Mononuclear cell (primary cell): ENCODE data around the gene SLC2A2. TPM values are rescaled to one million over a fixed set of nuclear protein-coding genes. Genes with fewer than 3 reads are reported as not detected.
"Not testable (repeated sequence)": the region's sequence is repeated elsewhere in the genome, so short reads cannot be mapped to it uniquely, and the experiment has no call there.

Experiments
- H3K27me3 ChIP-seq: 2 replicates; pipeline ENCODE4 v1.6.0; 2011; ENCODE audit warnings: low read length, control low read depth; ENCODE audit not compliant: insufficient read depth
- H3K4me1 ChIP-seq: 2 replicates; pipeline ENCODE4 v1.5.1; 2011; ENCODE audit warnings: mild to moderate bottlenecking, low read length, control low read depth; ENCODE audit not compliant: insufficient read depth
- H3K4me3 ChIP-seq: 2 replicates; pipeline ENCODE4 v1.5.1; 2011; ENCODE audit warnings: mild to moderate bottlenecking, low read length, moderate library complexity
- H3K9me3 ChIP-seq: 2 replicates; pipeline ENCODE4 v1.5.1; 2011; ENCODE audit warnings: low read depth, mild to moderate bottlenecking, control low read depth, low read length
- total RNA-seq: library from RNA; depleted of rRNA; stranded (reverse); fragments of >200 nt; gene quantifications from one replicate; pipeline ENCODE4 v1.2.3, GENCODE V29; 2012

SLC2A2 gene
- total RNA-seq, 1 donor, result not detected

GRCh38 chr3:170980399-170980798, 46.1 kb downstream of the SLC2A2 start:
- Histone ChIP-seq H3K9me3 (no peaks in the 10 kb centered on the region), H3K4me3 (no peak overlapping the region), H3K27me3 (no peaks in the 10 kb centered on the region), H3K4me1 (no peaks in the 10 kb centered on the region)

GRCh38 chr3:170977949-170978745, 48.4 kb downstream of the SLC2A2 start:
- Histone ChIP-seq H3K27me3 (no peaks in the 10 kb centered on the region), H3K4me1 (no peaks in the 10 kb centered on the region), H3K9me3 (no peaks in the 10 kb centered on the region), H3K4me3 (no peak overlapping the region)

DNA sequence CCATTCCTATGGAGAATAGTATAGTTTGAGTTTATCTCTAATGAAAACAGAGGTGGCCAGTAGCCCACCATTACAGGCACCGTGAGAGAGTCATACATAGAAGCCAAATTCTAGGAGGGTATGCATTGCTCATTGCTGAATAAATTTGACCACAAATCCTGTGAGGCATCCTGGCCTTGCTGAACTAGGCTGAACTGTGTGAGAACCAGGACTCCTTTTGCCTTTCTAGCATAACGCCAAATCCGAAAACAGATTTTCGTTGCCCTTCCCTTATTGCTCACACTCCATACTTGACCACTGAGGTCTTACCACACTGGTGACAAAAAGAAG, 50.4 kb downstream of the SLC2A2 start:
- Histone ChIP-seq H3K27me3 (no peaks in the 10 kb centered on the region), H3K4me1 (no peaks in the 10 kb centered on the region), H3K9me3 (no peaks in the 10 kb centered on the region), H3K4me3 (no peak overlapping the region)

DNA sequence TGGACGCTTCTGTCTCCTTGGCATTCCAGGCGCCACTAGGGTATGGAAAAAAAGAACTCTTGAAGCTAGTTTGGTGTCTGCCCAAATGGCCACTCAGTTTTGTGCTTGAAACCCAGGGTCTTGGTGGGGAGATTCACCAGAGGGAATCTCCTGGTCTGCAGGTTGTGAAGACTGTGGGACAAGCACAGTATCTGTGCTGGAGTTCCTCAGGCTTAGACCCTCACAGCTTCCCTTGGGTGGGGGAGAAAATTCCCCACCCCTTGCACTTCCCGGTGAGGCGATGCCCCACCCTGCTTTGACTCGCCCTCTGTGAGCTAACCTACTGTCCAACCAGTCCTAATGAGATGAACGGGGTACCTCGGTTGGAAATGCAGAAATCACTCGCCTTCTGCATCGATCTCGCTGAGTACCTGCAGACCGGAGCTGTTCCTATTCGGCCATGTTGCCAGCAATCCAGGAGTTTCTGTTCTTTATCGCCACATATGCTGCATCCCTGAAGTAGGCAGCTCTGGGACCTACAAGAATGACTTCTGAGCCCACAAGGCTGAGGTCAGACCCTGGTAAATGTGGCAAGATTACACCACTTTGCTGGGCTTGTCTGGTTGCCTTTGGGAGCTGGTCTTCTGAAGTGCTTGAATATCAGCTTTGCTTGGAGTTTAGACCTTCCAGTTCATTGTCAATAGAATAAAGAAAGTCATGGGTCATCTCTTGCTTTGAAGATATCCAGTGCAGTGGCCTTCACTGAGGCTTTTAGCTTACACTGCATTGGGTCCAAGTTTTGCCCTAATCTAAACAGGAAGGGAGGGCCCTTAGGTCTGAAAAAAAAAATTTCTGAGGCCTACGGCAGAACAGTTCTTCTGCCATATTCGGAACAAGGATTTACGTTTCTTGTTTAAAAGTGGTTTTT, 51.0 kb downstream of the SLC2A2 start:
- Histone ChIP-seq H3K9me3 (no peaks in the 10 kb centered on the region), H3K27me3 (no peaks in the 10 kb centered on the region), H3K4me3 (no peak overlapping the region), H3K4me1 (no peaks in the 10 kb centered on the region)

- Histone ChIP-seq H3K4me3 (no peak overlapping the region), H3K4me1 (no peaks in the 10 kb centered on the region), H3K9me3 (no peaks in the 10 kb centered on the region)
Observed at GRCh38 chr3:170974872-170975271, 51.6 kb downstream of the SLC2A2 start.

DNA sequence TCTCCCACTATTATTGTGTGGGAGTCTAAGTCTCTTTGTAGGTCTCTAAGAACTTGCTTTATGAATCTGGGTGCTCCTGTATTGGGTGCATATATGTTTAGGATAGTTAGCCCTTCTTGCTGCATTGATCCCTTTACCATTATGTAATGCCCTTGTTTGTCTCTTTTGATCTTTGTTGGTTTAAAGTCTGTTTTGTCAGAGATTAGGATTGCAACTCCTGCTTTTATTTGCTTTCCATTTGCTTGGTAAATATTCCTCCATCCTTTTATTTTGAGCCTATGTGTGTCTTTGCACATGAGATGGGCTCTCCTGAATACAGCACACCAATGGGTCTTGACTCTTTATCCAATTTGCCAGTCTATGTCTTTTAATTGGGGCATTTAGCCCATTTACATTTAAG, 53.6 kb downstream of the SLC2A2 start:
- not testable (repeated sequence) for H3K4me1 ChIP-seq, H3K4me3 ChIP-seq, H3K27me3 ChIP-seq, H3K9me3 ChIP-seq

More at GRCh38 chr3:170974872-170975271, 51.6 kb downstream of the SLC2A2 start:
- no peaks in the 10 kb centered on the region for H3K27me3 ChIP-seq

- Histone ChIP-seq H3K4me3 (no peak overlapping the region), H3K27me3 (no peaks in the 10 kb centered on the region), H3K4me1 (no peaks in the 10 kb centered on the region), H3K9me3 (no peaks in the 10 kb centered on the region)
Observed at GRCh38 chr3:170967126-170967525, 59.4 kb downstream of the SLC2A2 start.

DNA sequence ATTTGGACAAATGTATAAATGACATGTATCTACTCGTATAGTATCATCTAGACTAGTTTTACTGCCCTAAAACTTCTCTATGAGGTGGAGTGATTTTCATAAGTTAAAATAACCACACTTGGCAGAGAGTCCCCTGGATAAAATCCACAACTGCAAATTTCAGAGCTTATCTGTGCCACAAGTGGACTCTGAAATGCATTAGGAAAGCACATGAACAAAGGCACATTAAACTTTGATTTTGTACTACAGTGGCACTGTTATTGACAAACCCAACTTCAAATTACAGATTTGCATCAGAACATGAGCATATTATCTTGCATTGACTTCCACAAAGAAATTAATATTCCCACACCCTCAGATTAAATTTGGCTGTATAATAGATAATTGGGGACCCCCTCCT, 60.0 kb downstream of the SLC2A2 start:
- H3K4me3 ChIP-seq, result no peak overlapping the region
- no peaks in the 10 kb centered on the region for H3K9me3 ChIP-seq
- H3K4me1 ChIP-seq, result no peaks in the 10 kb centered on the region
- no peaks in the 10 kb centered on the region for H3K27me3 ChIP-seq

- H3K4me3 ChIP-seq, result no peak overlapping the region
- no peaks in the 10 kb centered on the region for H3K4me1 ChIP-seq
- no peaks in the 10 kb centered on the region for H3K9me3 ChIP-seq
- H3K27me3 ChIP-seq, result no peaks in the 10 kb centered on the region
Observed at GRCh38 chr3:170962411-170962810, 64.1 kb downstream of the SLC2A2 start.

DNA sequence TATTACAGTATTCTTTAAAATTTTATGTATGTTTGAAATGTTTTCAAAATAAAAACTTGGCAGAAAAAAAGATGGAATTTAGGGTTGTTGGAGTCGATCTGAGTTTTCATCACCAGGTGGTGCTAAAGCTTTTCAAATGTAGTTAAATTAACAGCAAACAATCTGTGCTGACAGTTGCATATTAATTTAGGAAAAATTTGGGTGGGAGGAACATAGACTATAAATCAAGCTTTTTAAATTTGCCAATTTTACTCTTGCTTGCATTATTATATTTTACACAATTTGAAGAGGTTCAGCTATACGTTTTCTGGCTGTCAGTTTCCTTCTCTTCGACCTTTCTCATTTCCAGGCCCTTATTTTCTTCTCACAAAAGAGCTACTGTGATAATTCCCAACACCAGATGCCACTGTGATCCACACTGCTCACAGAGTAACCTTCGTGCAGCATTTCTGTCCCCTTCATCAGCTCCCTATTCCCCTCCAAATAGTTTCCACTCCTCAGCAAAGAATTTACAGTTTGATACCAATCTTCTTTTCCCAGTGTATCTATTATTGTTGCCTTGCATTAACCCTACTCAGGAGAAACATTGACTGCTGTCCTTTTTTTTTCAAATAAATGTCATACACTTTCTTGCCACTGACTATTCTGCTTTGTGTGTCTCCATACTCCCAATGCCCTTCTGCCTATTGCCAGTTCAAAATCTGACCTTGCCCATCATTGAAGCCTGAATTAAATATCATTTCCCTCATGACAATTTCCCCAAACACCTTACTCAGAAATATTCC, 64.7 kb downstream of the SLC2A2 start:
- Histone ChIP-seq H3K27me3 (no peaks in the 10 kb centered on the region), H3K4me1 (no peaks in the 10 kb centered on the region), H3K4me3 (no peak overlapping the region), H3K9me3 (no peaks in the 10 kb centered on the region)

DNA sequence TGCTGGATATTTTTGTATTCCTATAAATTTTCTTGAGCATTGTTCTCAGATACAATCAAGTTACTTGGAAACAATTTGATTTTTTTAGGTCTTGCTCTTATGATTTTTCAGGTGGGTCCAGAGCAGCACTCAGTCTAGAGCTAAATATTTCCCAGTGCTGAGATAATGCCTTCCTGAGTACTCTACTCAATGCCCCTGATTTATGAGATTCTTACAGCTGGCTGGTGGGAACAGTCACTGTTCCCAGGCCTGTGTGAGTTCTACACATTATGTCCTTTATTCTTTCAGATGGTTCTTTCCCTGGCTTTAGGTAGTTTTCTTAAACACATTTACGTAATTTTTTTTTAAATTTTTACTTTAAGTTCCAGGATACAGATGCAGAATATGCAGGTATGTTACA, 67.1 kb downstream of the SLC2A2 start:
- Histone ChIP-seq H3K27me3 (no peaks in the 10 kb centered on the region), H3K4me1 (no peaks in the 10 kb centered on the region), H3K9me3 (no peaks in the 10 kb centered on the region), H3K4me3 (no peak overlapping the region)

DNA sequence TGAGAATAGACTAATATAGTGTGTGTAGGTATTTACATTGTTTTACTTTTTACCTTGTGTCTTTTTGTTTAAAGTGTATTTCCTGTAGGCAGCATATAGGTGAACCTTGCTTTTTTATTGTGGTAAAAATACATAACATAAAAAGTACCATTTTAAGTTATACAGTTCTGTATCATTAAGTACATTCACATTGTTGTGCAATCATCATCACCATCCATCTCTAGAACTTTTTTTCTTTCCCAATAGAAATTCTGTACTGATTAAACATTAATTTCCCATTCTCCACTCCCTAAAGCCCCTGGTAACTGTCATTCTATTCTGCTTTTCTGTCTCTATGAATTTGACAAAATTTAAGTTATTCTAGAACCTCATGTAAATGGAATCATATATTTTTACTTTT, 69.9 kb downstream of the SLC2A2 start:
- Histone ChIP-seq H3K27me3 (no peaks in the 10 kb centered on the region), H3K9me3 (no peaks in the 10 kb centered on the region), H3K4me3 (no peak overlapping the region), H3K4me1 (no peaks in the 10 kb centered on the region)

DNA sequence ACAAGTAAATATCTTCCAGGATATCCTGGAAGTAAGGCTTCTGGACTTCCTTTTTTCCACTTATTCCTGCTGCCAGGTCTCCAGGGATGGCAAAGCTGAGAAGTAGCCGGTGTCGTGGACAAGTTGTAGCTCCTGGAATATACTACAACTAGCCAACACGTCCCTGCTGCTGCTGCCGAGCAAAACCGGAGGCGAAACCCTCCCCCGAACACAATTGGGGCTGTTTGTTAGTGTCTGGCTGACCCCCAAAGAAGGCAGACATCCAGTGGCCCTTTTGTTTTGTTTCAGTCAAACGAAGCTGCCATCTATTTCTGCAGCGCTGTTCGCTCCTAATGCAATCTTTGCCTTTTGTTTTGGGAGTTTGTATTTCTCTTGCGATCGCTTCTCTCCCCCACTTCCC, 72.8 kb downstream of the SLC2A2 start:
- H3K4me1 ChIP-seq, result no peaks in the 10 kb centered on the region
- no peaks in the 10 kb centered on the region for H3K9me3 ChIP-seq
- no peaks in the 10 kb centered on the region for H3K27me3 ChIP-seq
- H3K4me3 ChIP-seq, result no peak overlapping the region

DNA sequence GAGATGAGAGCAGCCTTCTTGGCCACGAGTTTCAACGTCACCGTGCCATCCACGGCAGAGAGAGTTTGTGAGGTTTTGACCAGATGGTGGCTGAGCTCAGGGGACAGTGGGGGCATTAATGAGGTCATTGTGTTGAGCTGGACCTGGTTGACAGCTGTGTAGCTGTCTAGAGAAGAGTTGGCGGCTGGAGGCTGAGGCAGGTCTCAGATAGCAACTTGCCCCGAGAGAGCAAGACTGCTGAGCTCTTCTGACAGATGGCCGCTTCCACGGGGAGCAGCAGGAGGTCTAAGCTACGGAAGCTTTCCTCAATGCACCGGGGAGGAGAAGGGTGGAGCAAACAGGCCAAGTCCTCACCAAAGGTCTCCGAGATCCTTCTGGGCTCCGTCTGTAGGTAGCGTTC, 73.3 kb downstream of the SLC2A2 start:
- Histone ChIP-seq H3K4me1 (no peaks in the 10 kb centered on the region), H3K4me3 (no peak overlapping the region), H3K9me3 (no peaks in the 10 kb centered on the region), H3K27me3 (no peaks in the 10 kb centered on the region)

- Histone ChIP-seq H3K4me3 (no peak overlapping the region), H3K9me3 (no peaks in the 10 kb centered on the region), H3K27me3 (no peaks in the 10 kb centered on the region), H3K4me1 (no peaks in the 10 kb centered on the region)
Observed at GRCh38 chr3:170949211-170949610, 77.3 kb downstream of the SLC2A2 start.
